Dedifferentiated amniotic fluid mesenchymal stem cell (primary cell): ENCODE data around the gene SPTBN1.
"Not testable (repeated sequence)": the region's sequence is repeated elsewhere in the genome, so short reads cannot be mapped to it uniquely, and the experiment has no call there.

Source experiments
- DNase-seq: peaks from one replicate; pipeline ENCODE4 v3.0.0-alpha.2; 2016; ENCODE audit errors: extremely low spot score

Gene SPTBN1

DNA sequence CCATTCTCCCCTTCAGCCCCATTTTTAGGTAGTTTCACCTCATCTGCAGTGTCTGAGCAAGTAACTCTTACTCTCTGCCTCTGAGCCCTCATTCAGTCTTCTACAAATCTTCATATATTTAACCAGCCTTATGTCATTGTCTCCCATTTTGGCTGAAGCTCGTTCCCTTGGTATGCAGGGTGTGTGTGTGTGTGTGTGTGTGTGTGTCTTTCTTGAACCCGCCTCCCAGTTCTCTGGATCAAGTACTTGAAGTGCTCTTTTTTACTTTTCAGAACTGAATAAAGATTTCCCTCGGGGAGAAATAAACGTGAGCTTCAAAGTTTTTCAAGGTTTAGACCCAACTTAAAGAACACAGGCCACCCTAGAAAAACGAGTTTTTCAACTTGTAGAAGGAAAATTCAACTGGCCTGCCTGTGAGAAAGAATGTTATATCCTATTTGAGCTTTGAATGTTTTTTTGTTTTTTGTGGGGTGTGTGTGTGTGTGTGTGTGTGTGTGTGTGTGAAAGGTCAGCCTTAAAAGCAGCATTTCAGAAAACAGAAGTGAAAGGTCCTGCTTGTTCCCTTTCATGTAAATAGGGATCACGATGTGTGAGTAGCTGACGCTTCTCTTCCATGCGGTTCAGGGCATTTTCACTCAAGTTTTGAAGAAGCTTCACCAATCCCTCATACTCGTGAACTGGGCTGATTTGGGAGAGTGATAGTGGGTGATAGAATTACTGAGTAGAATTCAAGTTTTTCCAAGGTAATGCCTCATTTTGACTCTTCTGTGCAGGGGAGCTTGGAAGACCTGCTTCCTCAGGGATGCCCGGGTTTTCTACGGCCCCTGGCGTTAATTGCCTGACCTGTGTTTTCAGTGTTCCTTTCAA lies 216.7 kb downstream of the SPTBN1 start:
- DNase-seq, result no peak

- no peak for DNase-seq
Measured at GRCh38 chr2:54673501-54673998, 217.4 kb downstream of the SPTBN1 start.

- no peak for DNase-seq
Measured at GRCh38 chr2:54675281-54675680, 219.2 kb downstream of the SPTBN1 start.

- DNase-seq, result no peak
Measured at GRCh38 chr2:54675738-54676137, 219.6 kb downstream of the SPTBN1 start.

DNA sequence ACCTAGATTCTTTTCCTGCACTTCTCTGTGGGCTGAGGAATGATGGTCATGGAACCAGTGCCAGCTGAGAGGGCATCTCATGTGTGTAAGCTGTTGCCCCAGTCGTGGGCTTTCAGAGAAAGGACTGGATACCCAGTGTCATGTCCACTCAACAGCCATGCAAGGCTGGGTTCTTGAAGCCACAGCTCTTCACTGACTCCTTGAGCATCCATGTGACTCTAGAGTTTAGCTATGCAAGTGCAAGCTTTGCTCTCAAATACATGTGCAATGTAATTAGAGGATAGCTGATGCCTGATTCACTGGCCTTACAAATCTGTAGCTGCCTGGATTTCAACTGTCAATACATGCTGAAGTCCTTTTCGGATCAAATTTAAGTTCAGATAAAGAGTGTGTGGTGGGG lies 220.5 kb downstream of the SPTBN1 start:
- no peak for DNase-seq

DNA sequence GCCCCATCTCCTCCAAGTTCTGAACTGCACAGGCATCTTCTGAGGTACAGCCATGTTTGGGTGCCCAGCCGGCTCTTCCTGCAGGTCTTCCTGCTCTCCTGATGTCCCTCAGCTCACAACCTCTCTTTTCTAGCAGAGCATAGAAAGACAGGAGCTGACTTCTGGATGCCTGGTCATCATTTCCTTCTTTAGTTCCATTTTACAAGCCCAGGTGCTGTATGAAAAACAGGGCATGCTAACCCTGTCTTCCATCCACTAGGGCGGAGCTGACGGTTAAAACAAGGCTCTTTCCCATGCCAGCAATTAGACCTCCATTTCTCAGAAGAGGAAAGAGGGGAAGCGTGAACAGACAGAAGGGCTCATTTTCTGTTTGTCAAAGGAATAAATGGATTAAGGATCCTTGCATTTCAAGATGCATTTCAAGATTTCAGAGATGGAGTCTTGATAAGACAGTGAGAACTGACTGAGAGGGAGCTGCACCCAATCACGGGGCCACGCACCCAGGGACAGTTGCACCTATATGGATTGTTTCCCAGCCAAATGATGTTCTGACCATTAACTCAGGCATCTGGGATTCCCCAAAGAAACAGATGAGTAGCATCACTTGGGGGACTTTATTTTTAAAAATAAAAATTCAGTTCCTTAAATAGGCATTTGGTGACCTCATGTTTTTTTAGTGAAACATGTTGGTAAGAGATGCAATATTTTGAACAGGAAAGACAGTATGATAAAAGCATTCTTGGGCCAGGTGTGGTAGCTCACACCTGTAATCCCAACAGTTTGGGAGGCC lies 221.5 kb downstream of the SPTBN1 start:
- DNase-seq, result no peak

DNA sequence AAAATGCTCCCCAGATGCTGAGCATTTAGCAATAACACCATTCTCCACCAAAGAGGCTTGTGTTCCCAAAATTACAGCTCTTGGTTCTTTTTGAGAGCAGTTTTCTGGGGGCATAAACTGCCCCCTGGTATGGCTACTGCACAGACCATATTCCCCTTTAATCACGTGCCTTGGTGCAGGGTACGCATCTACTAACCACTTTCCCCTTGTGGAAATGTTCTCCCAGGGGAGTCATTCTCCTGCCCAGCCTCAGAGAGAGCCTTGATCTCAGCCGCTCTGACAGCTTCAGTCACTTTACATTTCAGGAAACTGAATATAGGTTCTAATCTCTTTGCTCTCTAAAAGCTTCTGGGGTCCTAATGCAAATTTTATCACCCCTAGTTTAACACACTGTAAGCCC lies 222.6 kb downstream of the SPTBN1 start:
- no peak for DNase-seq

DNA sequence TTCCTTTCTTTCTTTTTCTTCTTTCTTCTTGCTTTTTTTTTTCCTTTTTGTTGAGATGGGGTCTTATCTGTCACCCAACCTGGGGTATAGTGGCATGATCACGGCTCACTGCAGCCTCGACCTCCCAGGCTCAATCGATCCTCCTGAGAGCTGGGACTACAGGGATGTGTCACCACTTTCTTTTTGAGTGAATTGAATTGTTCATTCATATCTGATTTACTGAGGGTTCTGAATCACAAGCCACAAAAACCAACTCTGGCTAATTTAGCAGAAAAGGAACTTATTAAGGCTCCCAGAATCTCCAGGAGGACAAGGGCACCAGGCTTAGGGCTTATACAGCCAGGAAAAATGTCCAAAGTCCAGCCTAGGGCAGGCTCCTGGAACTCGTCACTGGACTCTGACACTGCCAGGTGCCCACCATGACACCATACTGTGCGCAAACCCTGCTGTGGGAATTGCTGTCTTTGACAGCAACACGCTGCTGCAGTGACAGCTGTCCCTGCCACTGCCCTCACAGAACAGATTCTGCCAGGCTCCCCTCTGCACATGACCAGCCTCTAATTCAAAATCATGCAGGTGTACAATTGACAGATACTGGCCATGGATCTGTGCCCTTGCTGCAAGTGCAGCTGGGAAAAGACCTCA lies 224.4 kb downstream of the SPTBN1 start:
- no peak for DNase-seq

GRCh38 chr2:54681416-54681815 lies 225.3 kb downstream of the SPTBN1 start:
- no peak for DNase-seq

DNA sequence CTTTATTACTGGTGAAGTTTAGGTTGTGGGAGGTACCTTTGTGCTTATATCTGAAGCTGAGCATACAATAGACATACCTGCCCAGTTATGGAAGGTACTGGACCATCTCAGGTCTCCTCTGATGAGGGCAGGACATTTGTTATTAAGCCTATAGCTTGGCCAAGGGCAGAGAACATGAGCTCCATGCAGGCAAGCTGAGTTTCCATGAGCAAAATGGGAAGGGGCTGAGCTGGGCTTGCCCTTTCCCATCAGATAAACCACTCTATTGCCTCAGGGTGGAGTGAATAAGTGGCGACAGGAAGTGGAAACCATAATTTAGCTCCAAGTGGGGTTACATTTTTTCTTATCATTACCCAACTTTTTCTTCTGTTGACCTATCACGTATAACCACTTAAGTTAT lies 227.5 kb downstream of the SPTBN1 start:
- no peak for DNase-seq

DNA sequence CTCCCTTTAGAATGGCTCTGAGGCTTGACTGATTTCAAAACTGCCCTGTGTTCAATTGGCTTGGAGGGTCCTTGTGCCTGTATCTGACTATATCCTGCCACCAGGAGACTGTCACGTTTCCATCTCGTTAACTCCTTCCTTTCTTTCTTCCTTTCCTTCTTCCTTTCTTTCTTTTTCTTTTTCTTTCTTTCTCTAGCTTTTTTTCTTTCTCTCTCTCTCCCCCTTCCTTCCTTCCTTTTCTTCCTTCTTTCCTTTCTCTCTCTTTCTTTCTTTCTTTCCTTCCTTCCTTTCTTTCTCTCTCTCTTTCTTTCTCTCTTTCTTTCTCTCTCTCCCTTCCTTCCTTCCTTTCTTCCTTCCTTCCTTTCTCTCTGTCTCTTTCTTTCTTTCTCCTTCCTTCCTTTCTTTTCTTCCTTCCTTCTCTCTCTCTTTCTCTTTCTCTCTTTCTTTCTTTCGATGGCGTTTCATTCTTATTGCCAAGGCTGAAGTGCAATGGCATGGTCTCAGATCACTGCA lies 229.2 kb downstream of the SPTBN1 start:
- DNase-seq, result no peak

DNA sequence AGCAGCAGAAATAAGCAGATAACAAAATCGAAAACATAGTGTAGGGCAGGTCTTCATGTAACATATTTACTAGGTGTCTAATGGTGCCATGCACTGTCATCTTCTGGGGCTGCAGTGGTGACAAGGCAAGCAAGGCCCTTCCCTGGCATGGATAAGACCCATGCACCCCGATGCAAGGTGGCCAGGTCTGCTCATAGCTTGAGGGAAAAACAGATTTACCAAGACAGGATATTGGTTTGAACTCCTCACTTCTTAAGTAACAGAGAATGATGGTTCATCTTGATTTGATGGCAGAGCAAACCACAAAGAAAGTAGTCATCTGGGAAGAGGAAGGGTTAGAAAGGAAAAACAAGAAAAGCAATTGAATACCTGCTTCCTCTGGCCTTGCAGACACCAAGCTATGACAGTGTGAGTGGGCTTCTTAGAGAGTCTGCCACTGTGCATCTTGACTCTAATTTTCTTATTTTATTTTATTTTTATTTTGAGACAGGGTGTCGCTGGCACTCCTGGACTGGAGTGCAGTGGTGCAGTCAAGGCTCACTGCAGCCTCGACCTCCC lies 231.5 kb downstream of the SPTBN1 start:
- no peak for DNase-seq

DNA sequence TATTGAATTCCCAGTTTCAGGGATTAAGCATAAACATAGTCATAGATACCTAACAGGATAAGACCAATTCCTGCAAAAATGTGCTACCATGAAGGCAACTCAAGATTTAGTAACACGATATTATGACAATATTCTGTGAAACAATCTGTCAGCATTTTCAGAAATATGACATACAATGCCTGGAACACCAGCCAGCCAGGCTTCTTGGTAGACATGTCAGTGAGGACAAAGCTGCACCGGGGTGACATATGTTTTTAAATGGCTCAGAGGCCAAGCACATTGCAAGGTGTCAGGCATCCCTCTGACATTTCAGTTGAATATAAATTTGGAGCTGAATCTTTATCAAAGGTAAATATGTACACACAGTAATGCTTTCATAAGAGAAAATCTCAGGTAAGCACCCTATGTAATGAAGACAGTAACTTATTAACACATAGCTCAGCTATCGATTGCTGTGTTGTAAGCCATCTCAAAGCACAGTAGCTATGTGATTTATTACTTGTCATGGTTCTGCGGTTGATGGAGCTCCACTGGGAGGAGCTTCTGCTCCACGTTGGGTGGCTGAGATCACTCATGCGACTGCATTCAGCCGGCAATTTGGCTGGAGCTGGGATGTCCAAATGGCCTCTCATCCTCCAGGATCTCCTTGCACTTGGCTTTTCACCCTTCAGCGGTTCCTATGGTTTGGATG lies 235.5 kb downstream of the SPTBN1 start:
- DNase-seq, result no peak

GRCh38 chr2:54692556-54692955 lies 236.4 kb downstream of the SPTBN1 start:
- no peak for DNase-seq

GRCh38 chr2:54695378-54695777 lies 239.3 kb downstream of the SPTBN1 start:
- DNase-seq, result no peak

DNA sequence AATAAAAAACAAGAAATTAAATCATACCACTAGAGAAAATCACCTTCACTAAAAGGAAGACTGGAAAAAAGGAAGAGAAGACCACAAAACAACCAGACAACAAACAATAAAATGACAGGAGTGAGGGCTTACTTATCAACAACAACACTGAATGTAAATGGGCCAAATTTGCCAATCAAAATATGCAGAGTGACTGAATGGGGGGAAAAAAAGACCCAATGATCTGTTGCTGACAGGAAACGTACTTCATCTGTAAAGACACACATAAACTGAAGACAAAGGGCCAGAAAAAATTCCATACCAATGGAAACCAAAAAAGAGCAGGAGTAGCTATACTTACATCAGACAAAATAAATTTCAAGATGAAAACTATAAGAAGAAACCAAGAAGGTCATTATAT lies 241.8 kb downstream of the SPTBN1 start:
- no peak for DNase-seq

GRCh38 chr2:54698926-54699325 lies 242.8 kb downstream of the SPTBN1 start:
- DNase-seq, result not testable (repeated sequence)

DNA sequence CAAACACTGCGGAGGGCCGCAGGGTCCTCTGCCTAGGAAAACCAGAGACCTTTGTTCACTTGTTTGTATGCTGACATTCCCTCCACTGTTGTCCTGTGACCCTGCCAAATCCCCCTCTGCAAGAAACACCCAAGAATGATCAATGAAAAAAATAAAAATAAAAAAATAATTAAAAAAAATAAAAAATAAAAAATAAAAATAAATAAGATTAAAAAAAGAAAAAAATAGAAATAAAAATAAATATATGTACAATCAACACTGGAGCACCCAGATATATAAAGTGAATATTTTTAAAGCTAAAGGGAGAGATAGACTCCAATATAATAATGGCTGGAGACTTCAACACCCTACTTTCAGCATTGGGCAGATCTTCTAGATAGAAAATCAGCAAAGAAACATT lies 243.5 kb downstream of the SPTBN1 start:
- DNase-seq, result no peak

GRCh38 chr2:54701029-54701428 lies 244.9 kb downstream of the SPTBN1 start:
- DNase-seq, result no peak

DNA sequence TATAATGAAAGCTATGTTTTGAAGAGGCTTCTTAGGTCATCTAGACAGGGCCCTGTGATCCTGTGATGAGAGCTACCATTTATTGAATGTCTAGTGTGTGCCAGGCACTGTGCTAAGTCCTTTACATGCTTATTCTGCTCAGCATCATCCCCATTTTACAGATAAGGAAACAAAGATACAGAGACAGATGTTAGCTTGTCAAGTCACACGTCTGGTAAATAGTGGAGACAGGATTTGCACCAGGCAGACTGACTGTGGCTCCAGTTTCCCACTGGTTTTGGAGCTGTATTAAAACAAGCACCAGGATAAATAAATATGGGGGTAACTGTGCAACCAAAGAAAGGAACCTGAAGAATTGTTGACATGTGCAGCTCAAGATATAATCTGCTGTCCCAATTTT lies 248.1 kb downstream of the SPTBN1 start:
- no peak for DNase-seq
